Nephron progenitor cell (in vitro differentiated cells): ENCODE data around the gene CREG2.

Experiments
- DNase-seq: peaks from one replicate; pipeline ENCODE4 v3.0.0; 2021
- H3K27ac Mint-ChIP-seq: 2 replicates; pipeline ENCODE4 v1.8.0; 2021; ENCODE audit warnings: mild to moderate bottlenecking, moderate library complexity, mixed read lengths
- H3K27me3 Mint-ChIP-seq: 2 replicates; pipeline ENCODE4 v1.8.0; 2021; ENCODE audit warnings: mild to moderate bottlenecking, low read depth, mixed read lengths; ENCODE audit not compliant: poor library complexity
- H3K36me3 Mint-ChIP-seq: 2 replicates; pipeline ENCODE4 v1.8.0; 2021; ENCODE audit warnings: low read depth, mixed read lengths
- H3K4me1 Mint-ChIP-seq: 2 replicates; pipeline ENCODE4 v1.8.0; 2021; ENCODE audit warnings: mixed read lengths
- H3K4me3 Mint-ChIP-seq: 2 replicates; pipeline ENCODE4 v1.8.0; 2021; ENCODE audit warnings: mild to moderate bottlenecking, moderate library complexity, mixed read lengths
- H3K9me3 Mint-ChIP-seq: 2 replicates; pipeline ENCODE4 v1.8.0; 2021; ENCODE audit warnings: mild to moderate bottlenecking, moderate library complexity, mixed read lengths
- TF ChIP-seq, protein P1 (sequence below): fragments of 200-600 bp; sonication (generic); IDR thresholded peaks from 2 replicates; pipeline ENCODE4 v1.5.0; 2021; ENCODE audit warnings: antibody characterized with exemption

The CREG2 gene

DNA sequence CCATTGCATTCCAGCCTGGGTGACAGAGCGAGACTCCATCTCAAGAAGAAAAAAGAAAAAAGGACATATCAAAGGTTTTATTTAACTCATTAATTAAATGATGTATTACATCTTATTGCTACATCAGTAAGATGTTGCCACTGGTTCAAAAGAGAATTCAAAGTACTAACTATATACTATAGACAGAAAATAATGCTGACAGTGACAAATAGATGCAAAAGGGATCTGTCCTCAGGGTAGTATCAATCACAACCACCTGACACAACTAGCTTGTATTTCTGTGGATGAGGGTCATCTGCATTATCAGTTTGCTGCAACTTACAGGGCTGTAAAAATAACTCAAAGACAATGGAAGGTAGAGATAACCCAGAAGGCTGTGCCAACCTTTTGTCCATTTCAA, 16.4 kb upstream of the CREG2 start:
- Mint-ChIP-seq H3K36me3 (no peaks in the 10 kb centered on the region), H3K4me3 (no peak overlapping the region), H3K9me3 (no peaks in the 10 kb centered on the region), H3K27ac (no peak overlapping the region), H3K27me3 (peaks cover 8% of the 10 kb centered on the region), H3K4me1 (peaks cover 36% of the 10 kb centered on the region)
- TF ChIP-seq, protein P1, sequence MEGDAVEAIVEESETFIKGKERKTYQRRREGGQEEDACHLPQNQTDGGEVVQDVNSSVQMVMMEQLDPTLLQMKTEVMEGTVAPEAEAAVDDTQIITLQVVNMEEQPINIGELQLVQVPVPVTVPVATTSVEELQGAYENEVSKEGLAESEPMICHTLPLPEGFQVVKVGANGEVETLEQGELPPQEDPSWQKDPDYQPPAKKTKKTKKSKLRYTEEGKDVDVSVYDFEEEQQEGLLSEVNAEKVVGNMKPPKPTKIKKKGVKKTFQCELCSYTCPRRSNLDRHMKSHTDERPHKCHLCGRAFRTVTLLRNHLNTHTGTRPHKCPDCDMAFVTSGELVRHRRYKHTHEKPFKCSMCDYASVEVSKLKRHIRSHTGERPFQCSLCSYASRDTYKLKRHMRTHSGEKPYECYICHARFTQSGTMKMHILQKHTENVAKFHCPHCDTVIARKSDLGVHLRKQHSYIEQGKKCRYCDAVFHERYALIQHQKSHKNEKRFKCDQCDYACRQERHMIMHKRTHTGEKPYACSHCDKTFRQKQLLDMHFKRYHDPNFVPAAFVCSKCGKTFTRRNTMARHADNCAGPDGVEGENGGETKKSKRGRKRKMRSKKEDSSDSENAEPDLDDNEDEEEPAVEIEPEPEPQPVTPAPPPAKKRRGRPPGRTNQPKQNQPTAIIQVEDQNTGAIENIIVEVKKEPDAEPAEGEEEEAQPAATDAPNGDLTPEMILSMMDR: no peak
- no peak for DNase-seq

DNA sequence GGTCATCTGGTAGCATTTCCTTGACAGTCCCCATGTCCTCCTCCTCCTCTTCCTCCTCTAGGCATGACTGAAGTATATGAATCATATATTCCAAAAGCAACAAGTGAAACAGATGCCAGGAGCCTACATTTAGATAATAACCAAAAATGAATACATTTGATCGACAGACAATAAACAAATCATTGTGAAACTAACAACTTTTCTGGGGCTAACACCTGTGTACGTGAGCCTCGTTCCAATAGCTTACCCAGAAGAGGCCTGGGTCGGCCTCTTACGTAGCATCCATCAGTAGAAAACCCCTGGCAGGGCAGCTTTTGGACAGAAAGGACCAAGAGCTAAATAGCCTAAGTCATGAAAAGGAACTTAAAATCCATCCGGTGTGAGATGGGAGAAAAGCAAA, 15.3 kb upstream of the CREG2 start:
- no peak for DNase-seq
- no peaks in the 10 kb centered on the region for H3K9me3 Mint-ChIP-seq
- H3K27ac Mint-ChIP-seq: no peak overlapping the region
- H3K4me3 Mint-ChIP-seq: no peak overlapping the region
- TF ChIP-seq, protein P1: no peak
- peaks cover 11% of the 10 kb centered on the region for H3K27me3 Mint-ChIP-seq
- no peaks in the 10 kb centered on the region for H3K36me3 Mint-ChIP-seq
- H3K4me1 Mint-ChIP-seq: peaks cover 36% of the 10 kb centered on the region

DNA sequence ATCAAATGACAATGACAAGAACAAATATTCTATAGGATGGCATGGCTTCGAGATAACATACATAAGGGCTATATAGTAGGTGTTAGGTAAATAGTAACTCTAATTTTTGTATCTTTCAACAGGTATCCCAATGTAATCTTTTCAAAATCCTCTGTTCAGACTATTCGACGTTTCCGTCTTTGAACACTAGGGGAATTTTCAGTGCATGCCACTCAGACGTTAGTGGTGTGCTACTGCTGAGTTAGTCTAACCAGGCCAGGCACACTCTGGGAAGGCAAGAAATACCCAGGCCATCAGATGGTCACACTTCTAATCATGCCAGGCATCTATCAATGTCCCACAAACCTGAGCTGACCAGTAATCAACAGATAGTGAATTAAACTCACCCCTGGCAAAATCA, 14.6 kb upstream of the CREG2 start:
- Mint-ChIP-seq H3K27me3 (peaks cover 11% of the 10 kb centered on the region), H3K36me3 (no peaks in the 10 kb centered on the region), H3K4me3 (no peak overlapping the region), H3K9me3 (no peaks in the 10 kb centered on the region), H3K27ac (no peak overlapping the region), H3K4me1 (peaks cover 36% of the 10 kb centered on the region)
- no peak for DNase-seq
- TF ChIP-seq, protein P1: no peak

DNA sequence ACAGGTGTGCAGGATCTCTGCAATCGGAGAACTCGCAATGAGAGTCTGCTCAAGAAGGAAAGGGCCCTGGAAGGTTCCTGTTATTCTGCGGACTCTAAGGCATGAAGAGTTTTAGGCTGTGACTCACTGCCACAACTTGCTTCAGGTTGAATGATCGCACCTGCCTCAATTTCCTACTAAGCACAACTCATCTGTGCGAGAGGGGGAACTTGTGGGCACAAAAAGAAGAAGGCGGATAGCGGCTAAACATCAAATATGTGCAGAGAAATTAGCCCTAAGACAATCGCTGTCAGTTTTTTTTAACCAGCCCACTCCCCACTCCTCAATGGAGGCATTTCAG, 14.0 kb upstream of the CREG2 start:
- Mint-ChIP-seq H3K4me3 (no peak overlapping the region), H3K27me3 (peaks cover 11% of the 10 kb centered on the region), H3K9me3 (no peaks in the 10 kb centered on the region), H3K27ac (no peak overlapping the region), H3K36me3 (no peaks in the 10 kb centered on the region), H3K4me1 (peaks cover 36% of the 10 kb centered on the region)
- TF ChIP-seq, protein P1: no peak
- DNase-seq: no peak

DNA sequence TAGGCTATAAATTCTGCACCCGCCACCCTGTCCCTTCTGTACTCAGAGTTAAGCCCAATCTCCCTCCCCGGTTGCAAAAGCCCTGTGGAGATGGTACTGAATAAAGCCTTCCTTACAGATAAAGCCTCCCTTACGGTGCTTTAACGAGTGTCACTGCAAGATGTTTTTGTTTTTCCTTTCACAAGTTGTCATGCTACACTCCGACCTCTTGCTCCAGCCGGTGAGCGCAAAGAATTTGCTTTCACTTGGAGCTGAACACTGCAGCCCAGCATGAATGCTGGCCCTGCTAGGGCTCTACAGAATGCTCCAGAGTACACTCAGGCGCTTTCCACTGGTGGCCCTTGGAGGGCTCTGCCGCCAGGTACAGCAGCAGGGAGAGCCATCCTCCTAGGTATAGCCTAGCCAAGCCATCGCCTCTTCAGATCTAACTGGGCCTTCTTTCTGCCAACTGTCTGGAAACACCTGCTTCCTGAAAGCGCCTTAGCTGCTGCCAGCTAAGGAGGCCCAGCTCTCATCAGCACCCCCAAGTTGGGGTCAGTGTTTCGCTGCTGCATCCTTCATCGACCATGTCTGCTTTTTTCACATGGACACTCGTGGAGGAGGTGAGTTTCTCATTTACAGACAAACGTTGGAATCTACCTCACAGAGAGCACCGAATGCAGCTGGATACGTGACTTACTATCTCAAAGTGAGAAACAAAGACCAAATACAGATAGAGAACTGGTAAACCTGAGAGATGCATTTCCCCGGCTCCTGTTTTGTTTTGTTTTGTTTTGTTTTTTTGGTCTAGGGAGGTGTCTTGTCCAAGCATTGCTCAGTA, 13.4 kb upstream of the CREG2 start:
- H3K4me3 Mint-ChIP-seq: no peak overlapping the region
- DNase-seq: no peak
- H3K27ac Mint-ChIP-seq: peak overlapping the region; percentile 73
- no peaks in the 10 kb centered on the region for H3K9me3 Mint-ChIP-seq
- H3K4me1 Mint-ChIP-seq: peaks cover 36% of the 10 kb centered on the region
- H3K27me3 Mint-ChIP-seq: peaks cover 15% of the 10 kb centered on the region
- H3K36me3 Mint-ChIP-seq: no peaks in the 10 kb centered on the region
- TF ChIP-seq, protein P1: no peak

DNA sequence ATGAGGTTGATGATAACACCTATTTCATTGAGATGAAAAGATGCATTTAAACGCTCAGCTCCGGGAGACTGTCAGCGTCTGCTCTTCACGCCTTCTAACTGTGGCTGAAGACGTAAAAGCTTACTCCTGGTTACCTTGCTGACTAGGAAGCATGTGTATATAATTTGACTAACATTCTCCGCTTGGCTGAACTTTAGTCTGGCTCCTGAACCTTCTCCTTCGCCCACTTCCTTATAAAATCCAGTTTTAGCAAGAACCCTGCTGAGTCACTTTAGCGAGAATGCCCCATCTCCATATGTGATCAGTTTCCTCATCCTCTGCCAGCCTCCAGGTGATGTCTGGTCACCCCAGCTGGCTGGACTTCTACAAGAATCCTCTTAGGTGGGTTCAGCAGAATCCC, 12.7 kb upstream of the CREG2 start:
- Mint-ChIP-seq H3K36me3 (no peaks in the 10 kb centered on the region), H3K27me3 (peaks cover 12% of the 10 kb centered on the region), H3K4me3 (no peak overlapping the region), H3K4me1 (peaks cover 36% of the 10 kb centered on the region), H3K9me3 (no peaks in the 10 kb centered on the region), H3K27ac (no peak overlapping the region)
- DNase-seq: no peak
- TF ChIP-seq, protein P1: no peak
